NCI-H69 (cell line): ENCODE data around the gene STX7.

Source experiments
- DNase-seq: peaks from one replicate; lab custom pipeline; 2025; lab: John Stamatoyannopoulos, UW

STX7 gene

DNA sequence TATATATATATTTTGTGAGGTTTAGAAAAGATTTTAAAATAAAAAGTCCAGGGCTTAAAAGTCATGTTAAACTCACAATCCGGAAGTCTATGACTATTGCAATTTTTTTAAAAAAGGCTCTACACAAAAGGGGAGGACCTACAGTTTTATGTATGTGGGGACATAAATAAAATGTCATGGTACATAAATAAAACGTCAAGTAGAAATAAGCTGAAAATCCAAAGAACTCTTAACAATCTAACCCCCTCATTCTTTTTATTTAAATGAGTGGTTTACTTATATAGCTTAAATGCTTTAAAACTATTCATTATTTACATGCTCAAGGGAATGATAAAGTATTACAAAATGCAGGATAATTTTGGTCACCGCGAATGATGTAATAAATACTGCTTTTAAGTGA lies 36.2 kb downstream of the STX7 start:
- no peak for DNase-seq

DNA sequence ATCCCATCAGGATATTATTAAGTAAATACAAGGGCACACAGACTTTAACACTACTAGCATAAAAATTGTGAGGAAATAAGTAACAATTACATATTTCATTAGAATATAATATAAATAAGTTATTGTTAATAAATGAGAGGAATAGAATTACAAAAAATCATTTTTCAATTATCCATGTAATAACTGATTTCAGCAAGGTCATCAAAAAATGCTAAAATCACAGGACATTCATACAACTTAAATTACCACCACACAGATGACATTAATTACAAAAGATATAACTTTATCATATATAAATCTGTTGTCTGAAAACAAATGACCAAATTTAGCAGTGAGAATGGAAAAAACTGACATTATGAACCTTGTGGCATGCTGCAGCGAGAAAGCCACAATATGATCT lies 37.0 kb downstream of the STX7 start:
- DNase-seq = no peak

DNA sequence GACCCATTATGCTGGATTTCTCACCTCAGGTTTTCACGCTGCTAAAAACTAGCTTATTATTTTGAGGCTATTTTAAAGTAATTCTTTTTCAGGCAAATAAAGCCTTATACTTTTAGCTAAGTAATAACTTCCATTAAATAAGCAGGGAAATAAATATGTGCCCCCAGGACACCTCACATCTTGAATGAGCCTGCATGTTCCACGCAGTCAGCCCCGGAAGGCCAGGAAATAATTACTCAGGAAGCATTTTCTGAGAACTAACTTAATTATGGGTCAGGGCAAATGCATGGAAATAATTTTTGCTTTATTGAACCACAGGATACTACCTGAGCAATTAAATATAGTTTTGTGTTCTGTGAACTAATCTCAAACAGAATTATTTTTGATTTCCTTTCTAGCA lies 41.1 kb downstream of the STX7 start:
- DNase-seq = peak; percentile 90

DNA sequence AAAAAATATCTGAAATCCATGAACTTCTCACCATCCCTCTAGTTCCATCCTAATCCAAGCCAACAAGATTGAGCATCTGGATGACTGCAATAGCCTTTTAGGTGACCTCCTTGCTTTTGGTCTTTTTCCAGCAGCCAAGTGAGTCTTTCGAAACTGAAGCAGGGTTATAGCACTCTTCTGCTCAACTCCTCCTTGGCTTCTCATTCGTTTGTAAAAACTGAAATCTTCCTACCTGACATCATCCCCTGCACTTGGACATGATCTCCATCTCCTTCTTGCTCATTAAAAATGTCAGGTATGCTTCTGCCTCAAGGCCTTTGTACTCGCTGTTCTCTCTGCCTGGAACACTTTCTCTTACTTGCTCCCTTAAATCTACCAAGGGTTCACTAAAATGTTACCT lies 46.0 kb downstream of the STX7 start:
- DNase-seq = no peak

DNA sequence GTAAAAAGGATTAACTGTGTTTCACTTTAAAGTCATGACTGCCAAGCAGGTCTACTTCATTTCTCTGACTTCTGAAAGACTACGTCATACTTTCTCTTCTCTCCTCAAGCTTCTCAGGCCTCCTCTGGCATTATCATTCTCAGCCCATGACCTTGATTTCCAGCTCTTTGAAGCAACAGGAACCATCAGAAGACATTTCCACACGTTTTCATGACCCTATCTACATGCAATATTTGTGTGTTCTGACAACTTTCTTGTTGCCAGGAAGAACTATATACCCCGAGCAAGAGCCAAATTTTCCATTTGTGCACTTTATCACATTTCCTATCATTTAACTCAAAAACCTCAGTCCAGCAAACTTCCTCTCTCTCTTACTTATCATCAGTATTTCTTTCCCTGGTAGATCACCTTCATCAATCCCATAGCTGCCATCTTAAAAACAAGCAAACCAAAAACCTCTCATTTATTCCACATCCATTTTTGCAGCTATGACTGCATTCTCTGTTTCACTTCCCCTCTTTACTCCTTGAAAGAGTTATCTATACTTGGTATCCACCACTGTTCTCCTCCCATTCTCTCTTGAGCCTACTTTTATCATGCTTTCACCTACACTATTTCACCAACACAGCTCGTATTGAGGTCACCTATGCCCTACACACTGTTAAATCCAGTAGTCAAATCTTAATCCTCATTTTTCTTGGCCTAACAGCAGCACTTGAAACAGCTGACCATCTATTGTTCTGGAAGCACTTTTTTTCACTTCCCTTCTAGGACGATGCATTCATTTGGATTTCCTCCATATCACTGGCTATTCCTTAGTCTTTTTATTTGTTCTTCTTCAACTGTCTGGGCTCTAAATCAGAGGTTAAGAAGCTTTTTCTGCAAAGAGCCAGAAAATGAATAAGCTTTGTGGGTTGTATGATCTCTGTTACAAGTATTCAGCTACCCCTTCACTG lies 47.1 kb downstream of the STX7 start:
- DNase-seq = no peak

DNA sequence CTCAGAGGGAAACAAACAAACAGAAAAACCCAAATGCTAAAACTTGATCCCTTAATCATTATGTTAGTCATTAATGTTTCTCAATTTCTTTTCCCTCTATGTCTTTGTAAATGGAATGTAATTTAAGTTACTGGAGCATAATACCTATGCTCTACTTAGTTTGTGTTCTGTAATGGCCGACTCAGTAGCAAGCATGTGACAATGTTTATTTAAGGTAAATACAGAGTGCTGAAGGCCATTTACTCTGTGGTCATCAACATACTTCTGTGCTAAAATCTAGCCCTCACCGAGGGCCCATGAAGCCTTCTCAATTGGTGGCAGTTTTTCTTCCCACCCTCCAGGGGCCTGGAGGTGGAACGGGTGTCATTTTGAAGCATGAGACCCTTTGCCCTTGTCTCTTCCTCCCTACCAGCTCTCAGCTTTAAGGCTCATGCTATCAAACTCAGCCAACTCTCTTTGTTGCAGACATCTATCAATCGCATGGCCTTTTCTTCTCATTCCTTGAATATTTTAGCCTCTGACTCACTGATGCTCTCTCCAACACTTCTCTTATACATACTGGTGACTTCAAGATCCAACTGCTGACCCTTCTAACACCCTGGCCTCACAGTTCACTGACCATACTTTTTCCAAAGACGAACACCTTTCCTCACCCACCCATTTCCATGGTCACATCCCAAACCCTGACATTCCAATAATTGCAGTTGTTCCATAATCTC lies 48.2 kb downstream of the STX7 start:
- no peak for DNase-seq

DNA sequence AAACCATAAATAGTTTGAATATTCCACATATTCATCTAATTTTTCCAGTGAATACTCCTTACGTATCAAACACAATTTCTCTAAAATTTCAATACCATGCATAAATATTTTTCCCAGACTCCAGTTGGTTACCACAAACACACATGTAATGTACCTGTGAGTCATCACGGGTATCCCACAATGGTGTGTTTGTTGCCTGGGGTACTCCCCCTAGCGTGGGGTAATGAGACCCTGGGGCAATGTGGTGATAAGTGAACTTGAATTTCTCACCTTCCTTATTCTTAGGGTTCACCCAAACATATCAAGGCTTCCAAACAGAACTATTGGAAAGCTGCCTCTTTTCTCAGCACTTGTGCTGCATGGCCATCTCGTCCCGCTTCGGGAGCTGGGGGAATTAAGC lies 51.0 kb downstream of the STX7 start:
- no peak for DNase-seq

DNA sequence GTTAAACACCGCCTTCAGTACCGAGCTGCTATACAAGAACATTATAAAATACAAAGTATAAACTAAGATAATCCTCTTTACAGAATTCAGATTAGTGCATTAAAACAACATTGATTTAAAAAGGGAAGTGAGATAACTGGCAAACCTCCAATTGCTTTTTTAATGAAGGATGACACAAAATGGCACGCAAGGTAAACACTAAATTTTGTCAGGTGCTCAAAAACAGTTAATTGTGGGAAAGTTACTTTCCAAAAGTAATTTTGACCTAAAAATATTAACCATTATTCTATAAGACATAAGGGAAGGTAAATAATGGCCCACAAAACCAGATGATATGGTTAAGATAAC lies 53.3 kb downstream of the STX7 start:
- no peak for DNase-seq

DNA sequence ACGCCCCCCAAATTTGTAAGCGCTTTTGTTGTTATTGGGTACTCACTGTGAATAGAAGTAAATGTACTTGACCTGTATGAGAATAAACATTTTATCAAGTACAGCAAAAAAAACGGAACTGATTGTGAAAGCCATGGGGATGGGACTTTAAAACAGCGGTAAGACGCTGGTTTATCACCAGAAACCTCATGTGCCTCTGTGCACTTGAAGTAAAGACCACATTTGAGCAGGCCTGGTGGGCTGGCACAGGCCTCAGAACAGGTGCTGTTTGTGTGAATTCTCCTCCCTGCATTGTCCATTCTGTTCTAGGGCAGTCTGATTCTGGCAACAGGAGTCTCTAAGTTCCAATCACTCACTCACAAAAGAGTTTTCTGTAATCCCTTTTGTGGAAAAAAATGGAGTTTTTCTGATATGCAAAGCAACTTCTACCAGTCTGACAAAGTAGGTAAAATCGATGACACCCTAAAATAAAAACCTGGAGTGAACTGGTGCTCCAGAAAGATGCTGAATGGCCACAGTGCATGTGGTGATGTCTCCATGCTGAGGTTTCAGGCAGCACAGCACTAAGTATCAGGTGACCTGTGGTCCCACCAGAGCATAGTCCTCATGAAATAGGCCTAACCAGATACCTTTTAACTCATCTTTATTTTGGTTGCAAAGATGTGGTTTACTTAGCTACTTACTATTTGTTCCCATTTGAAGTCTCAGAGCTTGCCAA lies 53.9 kb downstream of the STX7 start:
- no peak for DNase-seq

DNA sequence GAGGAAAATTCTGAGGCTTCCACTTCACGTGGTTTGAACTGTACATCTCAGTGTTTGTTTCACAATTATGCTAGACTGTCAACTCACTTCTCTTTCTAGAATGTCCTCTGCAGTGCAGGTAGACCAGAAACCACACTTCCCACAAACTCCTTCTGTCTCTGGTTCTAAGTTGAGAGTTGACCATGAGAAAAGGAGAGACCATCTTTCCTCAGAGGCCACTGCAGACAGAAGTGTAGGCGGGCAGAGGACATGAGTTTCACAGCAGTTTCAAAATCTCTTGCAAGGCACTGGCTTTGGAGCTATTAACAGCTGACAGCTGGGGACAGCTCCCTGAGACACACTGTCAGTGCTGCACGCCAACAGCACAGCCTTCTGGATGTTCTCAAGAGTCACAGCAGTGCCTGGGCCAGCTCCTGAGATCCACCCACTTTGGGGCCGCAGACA lies 56.2 kb downstream of the STX7 start:
- no peak for DNase-seq

DNA sequence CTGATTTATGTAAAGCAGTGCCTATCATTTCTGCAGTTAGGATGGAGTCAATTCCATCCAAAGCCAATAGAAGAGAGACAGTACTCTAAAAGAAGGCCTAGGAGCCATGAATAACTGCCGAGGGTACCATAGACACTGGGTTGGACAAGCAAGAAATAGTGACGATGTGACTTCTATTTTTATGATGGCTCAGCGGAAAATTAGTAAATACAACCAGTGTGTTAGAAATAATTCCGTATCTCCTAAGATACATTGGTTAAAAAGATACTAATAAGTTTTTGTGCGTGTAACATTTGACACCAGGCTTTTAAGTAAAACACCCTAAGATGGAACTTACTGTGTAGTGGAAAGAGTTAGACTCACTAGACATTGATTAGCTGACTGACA lies 66.1 kb downstream of the STX7 start:
- DNase-seq = no peak

DNA sequence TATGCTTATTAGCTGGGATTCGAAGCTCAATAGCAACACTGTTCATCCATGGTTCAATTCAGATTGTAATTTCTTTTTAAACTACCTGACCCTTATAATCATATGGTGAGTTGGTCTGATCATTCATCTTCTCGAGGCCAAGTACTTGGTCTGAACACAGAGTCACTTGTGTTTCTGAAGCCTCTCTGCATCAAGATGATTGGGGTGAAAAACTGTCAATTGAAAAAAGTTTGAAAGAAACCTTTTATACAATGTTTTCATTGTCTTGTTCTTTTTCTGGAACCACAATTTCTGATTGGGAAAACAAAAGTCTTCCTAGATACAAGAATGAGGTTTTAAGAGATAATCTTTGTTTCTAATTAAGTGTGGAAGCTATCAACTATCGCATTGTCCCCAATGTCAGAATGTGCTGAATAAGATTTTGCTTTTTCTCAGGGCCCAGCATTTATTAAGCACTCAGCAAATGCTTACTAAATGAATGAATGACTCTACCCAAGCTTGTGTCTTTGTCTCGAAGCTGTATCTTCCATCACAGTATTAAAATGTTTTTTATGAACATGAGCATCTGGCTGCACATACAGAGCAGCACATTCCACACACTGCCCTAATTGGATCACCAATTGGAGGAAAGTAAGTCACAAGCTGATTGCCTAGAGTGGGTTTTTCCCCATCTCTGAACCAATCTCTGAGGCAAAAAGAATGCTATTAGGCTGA lies 66.6 kb downstream of the STX7 start:
- no peak for DNase-seq

DNA sequence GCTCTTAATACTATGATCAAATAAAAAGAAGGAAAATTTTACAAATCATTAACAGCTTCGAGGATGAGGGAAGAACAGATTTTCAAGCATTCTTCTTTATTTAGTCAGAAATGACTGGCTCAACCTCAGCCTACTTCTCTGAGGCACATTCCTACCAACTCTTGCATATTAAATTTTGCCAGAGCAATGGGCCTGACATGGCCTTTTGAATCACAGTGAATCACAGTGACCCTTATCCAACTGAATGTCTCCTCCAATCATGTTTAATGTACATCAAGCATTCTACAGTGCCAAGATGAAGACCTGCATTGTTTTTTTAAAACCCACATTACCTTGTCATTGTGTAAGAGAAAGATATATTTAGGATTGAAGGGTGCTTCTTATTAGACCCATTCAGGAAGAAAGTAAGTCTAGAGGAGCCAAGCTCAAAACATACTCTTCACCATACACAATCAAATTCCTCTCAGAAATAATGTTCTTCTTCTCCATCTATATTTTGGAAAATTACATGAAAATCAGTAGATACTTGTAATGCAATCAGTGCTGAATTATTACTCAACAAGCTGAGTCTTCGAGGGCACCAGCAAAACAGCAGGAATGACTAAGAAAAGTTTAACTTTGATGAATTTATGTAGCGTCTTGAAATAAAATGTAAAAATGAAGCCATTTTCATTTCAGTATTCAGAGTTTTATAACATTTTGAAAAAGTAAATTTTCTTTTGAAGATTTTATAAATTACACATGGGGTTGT lies 67.5 kb downstream of the STX7 start:
- no peak for DNase-seq

DNA sequence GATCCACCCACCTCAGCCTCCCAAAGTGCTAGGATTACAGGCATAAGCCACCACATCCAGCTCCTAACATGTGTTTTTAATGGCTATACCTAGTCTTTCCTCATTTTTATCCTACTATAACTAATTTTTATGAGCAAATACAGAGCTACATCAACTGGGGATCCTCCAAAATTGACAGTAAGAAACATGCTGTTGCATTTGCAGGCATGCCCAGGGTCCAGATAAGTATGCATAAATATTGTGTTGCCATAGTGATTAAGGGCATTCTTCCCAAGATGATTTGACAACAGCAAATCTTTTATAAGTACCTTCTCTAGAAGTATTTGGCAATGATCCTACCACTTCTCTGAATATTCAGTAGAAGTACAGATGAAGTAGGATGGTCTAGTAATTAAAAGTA lies 69.7 kb downstream of the STX7 start:
- DNase-seq = no peak

DNA sequence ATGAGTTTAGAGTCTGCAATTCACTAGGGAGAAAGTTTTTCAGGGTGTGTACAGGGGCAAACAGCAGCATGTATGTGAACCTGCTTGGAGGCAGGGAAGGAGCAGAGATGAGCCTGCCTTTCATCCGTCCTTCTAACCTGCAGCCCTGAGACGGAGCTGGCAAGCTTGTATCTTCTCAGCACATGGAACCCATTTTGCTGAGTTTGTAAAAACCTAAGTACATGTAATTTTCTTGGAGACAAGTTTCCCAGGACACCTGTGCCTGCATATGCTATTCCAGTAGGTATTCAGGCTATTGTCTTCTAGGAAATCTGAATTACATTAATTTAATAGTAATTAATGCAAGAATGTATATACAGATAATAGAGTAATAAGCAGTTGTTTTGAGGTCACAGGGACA lies 82.8 kb downstream of the STX7 start:
- no peak for DNase-seq

DNA sequence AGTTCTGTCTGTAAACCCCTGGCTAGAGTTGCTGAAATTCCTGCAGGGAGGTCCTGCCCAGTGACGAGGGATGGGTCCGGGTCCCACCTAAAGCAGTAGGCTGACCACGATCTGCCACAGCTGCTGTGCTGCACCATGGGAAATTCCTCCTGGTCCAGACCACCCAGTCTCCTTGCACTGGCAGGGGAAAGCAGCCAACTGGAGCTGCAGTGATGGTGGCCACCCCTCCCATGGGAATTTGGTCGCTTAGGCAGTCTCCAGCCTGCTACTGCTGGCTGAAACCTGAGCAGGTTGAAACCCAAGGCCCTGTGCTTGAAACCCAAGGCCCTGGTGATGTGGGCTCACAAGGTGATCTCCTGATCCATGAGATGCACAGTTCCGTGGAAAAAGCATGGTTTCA lies 87.7 kb downstream of the STX7 start:
- DNase-seq = no peak

DNA sequence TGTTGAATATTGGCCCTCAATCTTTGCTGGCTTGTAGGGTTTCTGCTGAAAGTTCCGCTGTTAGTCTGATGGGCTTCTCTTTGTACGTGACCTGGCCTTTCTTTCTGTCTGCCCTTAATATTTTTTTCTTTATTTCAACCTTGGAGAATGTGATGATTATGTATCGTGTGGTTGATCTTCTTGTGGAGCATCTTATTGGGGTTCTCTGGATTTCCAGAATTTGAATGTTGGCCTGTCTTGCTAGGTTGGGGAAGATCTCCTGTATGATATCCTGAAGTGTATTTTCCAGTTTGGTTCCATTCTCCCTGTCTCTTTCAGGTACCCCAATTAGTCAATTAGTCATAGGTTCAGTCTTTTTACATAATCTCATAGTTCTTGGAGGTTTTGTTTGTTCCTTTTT lies 89.1 kb downstream of the STX7 start:
- no peak for DNase-seq

DNA sequence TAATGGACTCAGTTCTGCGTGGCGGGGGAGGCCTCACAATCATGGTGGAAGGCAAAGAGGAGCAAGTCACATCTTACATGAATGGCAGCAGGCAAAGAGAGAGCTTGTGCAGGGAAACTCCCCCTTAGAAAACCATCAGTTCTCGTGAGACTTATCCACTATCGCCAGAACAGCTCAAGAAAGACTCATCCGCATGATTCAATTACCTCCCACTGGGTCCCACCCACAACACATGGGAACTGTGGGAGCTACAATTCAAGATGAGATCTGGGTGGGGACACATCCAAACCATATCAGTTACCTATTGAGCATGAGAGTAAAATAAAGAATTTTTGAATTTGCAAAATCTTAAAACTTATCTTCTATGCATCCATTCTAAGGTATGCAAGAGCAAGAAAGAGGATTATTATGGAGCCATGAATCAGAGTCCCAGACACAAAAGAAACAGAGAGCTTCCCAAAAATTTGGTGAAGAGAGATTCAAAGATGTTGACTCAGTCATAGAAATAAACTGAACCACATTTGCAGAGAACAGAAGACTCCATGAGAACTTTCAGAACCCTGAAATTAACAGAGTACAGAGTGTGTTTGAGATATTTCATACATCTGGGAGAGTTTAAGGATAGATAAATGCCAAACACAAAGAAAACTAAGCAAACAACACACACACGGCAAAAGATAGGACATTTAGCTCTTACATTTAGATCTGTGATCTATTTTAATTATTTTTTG lies 94.5 kb downstream of the STX7 start:
- DNase-seq = no peak

DNA sequence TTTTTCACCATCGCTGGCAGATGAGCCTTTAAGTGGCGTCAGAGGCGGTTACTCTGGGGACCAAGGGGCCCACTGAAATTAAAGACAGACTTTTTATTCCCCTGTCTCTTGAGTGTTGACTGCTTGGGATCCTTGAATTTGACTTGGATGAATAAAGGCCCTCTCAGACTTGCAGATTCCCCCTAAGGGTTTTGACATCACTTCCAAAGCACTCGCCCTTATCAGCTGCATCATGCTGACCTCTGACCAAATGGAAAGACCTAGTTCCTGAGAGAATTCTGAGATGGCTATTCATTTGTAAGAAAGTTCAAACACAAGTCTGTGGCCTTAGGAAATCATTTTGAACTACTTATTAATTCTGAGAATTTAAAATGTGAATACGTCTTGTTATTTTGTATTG lies 98.2 kb downstream of the STX7 start:
- no peak for DNase-seq

DNA sequence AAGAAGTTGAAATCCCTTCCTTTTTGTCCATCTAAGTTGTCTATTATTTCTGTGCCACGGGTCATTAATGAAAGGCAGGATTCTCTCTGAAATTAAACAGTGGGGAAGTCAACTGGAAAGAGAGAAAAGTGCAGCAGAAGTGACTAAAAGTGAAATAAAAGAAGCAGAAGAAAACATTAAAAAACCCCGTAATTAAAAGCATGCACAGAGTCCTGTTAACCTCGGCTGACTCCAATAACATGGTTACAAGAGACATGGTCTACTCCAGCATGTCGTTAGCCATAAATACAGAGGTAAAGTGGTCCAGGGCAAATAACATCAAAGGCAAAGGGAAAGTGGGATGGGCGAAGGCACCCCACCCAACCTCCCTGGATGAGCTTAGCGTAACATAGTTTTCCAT lies 98.6 kb downstream of the STX7 start:
- DNase-seq = no peak

DNA sequence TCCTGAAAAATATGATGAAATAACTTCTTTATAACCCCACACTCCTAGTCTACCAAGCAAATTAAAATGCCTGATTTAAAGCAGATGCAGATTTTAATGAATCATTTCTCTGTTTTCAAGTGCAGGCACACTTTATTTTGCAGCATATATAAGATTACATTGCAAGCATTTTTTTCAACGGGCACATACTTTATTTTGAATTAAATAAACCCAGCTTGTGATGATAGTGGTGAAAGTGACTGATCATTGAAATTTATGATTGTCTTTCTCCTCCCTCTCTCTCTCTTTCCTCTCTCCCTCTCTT lies 99.5 kb downstream of the STX7 start:
- DNase-seq = no peak
